Right lobe of liver (tissue), 4 donors: Measurements from ENCODE around the gene SFRP2.

Source experiments
- CTCF ChIP-seq, 4 donors: fragments of 200-600 bp in 3 of 4; fragments of 450-650 bp in 1 of 4; IDR thresholded peaks; one replicate each; pipeline versions ENCODE4 v1.5.1 to v1.8.0; 2016 to 2022; ENCODE audit warnings: antibody characterized with exemption in 4 of 4, mild to moderate bottlenecking in 2 of 4
- POLR2A ChIP-seq: fragments of 450-650 bp; IDR thresholded peaks from one replicate; pipeline ENCODE4 v1.6.1; 2017; ENCODE audit warnings: antibody characterized with exemption, mild to moderate bottlenecking
- donor health status: DM: no; HTN: no; CAD: no.
- donor health status: DM: no; HTN: no; CAD: no.
- donor health status: DM: no; HTN: yes; CAD: no.

GRCh38 chr4:153750197-153750817 lies 38.6 kb downstream of the SFRP2 start:
- TF ChIP-seq CTCF (IDR thresholded peaks at IDR 0.05), result peak; percentile 71 to 76 (median 73)
- TF ChIP-seq POLR2A, result no peak
